ENCODE measurements around the gene ZBTB34. TPM values are rescaled to one million over a fixed set of nuclear protein-coding genes. Genes with fewer than 3 reads are reported as not detected.
"Not testable (repeated sequence)": the region's sequence is repeated elsewhere in the genome, so short reads cannot be mapped to it uniquely, and the experiment has no call there.

Gene ZBTB34
- total RNA-seq, 3 donors from 2014 or later (not counting 1 experiment from before 2014, with no cell fraction given), result 8.9 to 13.9 (median 12.0) TPM

DNA sequence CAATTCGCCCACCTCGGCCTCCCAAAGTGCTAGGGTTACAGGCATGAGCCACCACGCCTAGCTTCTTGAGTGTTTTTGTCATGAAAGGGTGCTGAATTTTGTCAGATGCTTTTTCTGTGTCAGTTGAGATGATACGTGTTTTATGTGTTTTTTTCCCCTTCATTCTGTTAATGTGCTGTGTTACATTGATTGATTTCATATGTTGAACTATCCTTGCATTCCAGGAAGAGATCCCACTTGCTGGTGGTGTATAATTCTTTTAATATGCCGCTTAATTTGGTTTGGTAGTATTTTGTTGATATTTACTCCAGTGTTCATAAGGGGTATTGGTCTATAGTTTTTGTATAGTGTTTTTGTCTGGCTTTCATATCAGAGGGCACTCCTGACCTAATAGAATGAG is 42.0 kb upstream of the ZBTB34 start:
- Histone ChIP-seq H3K4me1 (ENCODE audit: control insufficient read depth, insufficient read depth, low read length) (no peaks in the 10 kb centered on the region), H3K27ac (ENCODE audit: low read length) (no peak overlapping the region), H3K9me3 (ENCODE audit: control insufficient read depth, insufficient read depth, low read length) (peaks cover 11% of the 10 kb centered on the region), H3K27me3 (ENCODE audit: control insufficient read depth, insufficient read depth, low read length) (no peaks in the 10 kb centered on the region), H3K4me3 (ENCODE audit: low read length) (no peak overlapping the region), H3K36me3 (ENCODE audit: control insufficient read depth, insufficient read depth, low read length) (peaks cover 28% of the 10 kb centered on the region)
- WGBS (ENCODE audit: insufficient coverage), result 97% methylated on average over 5 of the region's 5 CpGs
- intact Hi-C loops (cut with micrococcal nuclease), result no loop called here
- ATAC-seq (no peak), DNase-seq (no peak)
- Mint-ChIP-seq H3K9me3 (peaks cover 7 to 15% of the 10 kb centered on the region in 2 donors), H3K4me1 (peaks cover 31 to 32% of the 10 kb centered on the region in 2 donors), H3K27ac (no peak overlapping the region), H3K36me3 (peaks cover 37% of the 10 kb centered on the region), H3K27me3 (ENCODE audit: low read depth in 2 of 2) (no peaks in the 10 kb centered on the region), H3K4me3 (no peak overlapping the region)
- TF ChIP-seq, protein P1, sequence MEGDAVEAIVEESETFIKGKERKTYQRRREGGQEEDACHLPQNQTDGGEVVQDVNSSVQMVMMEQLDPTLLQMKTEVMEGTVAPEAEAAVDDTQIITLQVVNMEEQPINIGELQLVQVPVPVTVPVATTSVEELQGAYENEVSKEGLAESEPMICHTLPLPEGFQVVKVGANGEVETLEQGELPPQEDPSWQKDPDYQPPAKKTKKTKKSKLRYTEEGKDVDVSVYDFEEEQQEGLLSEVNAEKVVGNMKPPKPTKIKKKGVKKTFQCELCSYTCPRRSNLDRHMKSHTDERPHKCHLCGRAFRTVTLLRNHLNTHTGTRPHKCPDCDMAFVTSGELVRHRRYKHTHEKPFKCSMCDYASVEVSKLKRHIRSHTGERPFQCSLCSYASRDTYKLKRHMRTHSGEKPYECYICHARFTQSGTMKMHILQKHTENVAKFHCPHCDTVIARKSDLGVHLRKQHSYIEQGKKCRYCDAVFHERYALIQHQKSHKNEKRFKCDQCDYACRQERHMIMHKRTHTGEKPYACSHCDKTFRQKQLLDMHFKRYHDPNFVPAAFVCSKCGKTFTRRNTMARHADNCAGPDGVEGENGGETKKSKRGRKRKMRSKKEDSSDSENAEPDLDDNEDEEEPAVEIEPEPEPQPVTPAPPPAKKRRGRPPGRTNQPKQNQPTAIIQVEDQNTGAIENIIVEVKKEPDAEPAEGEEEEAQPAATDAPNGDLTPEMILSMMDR (IDR thresholded peaks at IDR 0.05), result no peak

DNA sequence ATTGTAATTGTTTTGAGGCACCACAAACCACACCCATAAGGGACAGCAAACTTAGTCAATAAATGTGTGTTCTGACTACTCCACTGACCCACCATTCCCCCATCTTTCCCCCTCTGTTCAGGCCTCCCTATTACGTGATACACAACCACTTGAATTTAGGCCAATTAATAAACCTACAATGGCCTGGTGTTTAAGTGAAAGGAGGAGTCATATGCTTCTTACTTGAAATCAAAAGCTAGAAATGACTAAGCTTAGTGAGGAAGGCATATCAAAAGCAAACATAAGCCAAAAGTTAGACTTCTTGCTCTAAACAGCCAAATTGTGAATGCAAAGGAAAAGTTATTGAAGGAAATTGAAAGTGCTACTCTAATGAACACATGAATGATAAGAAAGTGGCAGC is 41.0 kb upstream of the ZBTB34 start:
- Histone ChIP-seq H3K27ac (ENCODE audit: low read length) (no peak overlapping the region), H3K9me3 (ENCODE audit: control insufficient read depth, insufficient read depth, low read length) (peaks cover 11% of the 10 kb centered on the region), H3K27me3 (ENCODE audit: control insufficient read depth, insufficient read depth, low read length) (no peaks in the 10 kb centered on the region), H3K4me1 (ENCODE audit: control insufficient read depth, insufficient read depth, low read length) (no peaks in the 10 kb centered on the region), H3K4me3 (ENCODE audit: low read length) (no peak overlapping the region), H3K36me3 (ENCODE audit: control insufficient read depth, insufficient read depth, low read length) (peaks cover 23% of the 10 kb centered on the region)
- Mint-ChIP-seq H3K36me3 (peaks cover 31% of the 10 kb centered on the region), H3K27me3 (ENCODE audit: low read depth in 2 of 2) (no peaks in the 10 kb centered on the region), H3K27ac (no peak overlapping the region), H3K4me3 (no peak overlapping the region), H3K4me1 (peaks cover 28 to 30% of the 10 kb centered on the region in 2 donors), H3K9me3 (peaks cover 7 to 15% of the 10 kb centered on the region in 2 donors)
- DNase-seq (no peak), ATAC-seq (no peak)
- intact Hi-C loops (cut with micrococcal nuclease), result no loop called here
- WGBS (ENCODE audit: insufficient coverage), result no CpG with 5 or more reads among the region's 1 CpG
- TF ChIP-seq, protein P1 (IDR thresholded peaks at IDR 0.05), result no peak

DNA sequence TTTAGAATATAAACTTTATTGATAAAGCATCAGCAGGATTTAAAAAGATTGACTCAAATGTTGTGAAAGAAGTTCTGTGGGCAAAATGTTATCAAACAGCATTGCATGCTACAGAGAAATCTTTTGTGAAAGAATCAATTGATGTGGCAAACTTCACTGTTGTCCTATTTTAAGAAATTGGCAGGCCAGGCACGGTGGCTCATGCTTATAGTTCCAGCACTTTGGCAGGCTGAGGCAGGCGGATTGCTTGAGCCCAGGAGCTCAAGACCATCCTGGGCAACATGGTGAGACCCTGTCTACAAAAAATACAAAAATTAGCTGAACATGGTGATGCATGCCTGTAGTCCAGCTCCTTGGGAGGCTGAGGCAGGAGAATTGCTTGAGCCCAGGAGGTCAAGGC is 38.2 kb upstream of the ZBTB34 start:
- DNase-seq (no peak), ATAC-seq (no peak)
- 70% methylated on average over 2 of the region's 2 CpGs for WGBS (ENCODE audit: insufficient coverage)
- H3K9me3 Mint-ChIP-seq, result peaks cover 3% of the 10 kb centered on the region in 2 donors
- TF ChIP-seq, protein P1 (IDR thresholded peaks at IDR 0.05), result no peak
- Histone ChIP-seq H3K27ac (ENCODE audit: low read length) (no peak overlapping the region), H3K27me3 (ENCODE audit: control insufficient read depth, insufficient read depth, low read length) (no peaks in the 10 kb centered on the region), H3K36me3 (ENCODE audit: control insufficient read depth, insufficient read depth, low read length) (peaks cover 12% of the 10 kb centered on the region), H3K4me3 (ENCODE audit: low read length) (no peak overlapping the region), H3K4me1 (ENCODE audit: control insufficient read depth, insufficient read depth, low read length) (no peaks in the 10 kb centered on the region), H3K9me3 (ENCODE audit: control insufficient read depth, insufficient read depth, low read length) (peaks cover 7% of the 10 kb centered on the region)
- peaks cover 35 to 37% of the 10 kb centered on the region in 2 donors for H3K4me1 Mint-ChIP-seq
- peaks cover 10% of the 10 kb centered on the region for H3K36me3 Mint-ChIP-seq
- no peaks in the 10 kb centered on the region for H3K27me3 Mint-ChIP-seq (ENCODE audit: low read depth in 2 of 2)
- no peak overlapping the region for H3K4me3 Mint-ChIP-seq
- intact Hi-C loops (cut with micrococcal nuclease), result no loop called here
- H3K27ac Mint-ChIP-seq, result peak overlapping the region in 1 of 2 donors; percentile 51

DNA sequence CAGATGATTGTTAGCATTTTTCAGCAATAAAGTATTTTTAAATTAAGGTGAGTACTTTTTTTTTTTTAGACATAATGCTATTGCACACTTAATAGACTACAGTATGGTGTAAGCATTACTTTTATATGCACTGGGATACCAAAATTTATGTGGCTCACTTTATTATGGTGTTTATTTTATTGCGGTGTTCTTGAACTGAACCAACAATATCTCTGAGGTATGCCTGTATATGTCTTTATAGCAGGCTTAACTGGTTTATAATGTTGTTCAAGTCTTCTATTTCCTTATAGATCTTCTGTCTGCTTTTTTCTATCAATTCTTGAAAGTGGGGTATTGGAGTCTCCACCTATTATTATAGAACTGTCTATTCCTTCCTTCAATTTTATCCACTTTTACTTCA is 37.6 kb upstream of the ZBTB34 start:
- TF ChIP-seq, protein P1 (IDR thresholded peaks at IDR 0.05), result no peak
- H3K9me3 ChIP-seq (ENCODE audit: control insufficient read depth, insufficient read depth, low read length), result peaks cover 7% of the 10 kb centered on the region
- DNase-seq, result no peak
- WGBS (ENCODE audit: insufficient coverage), result 100% methylated on average over 1 of the region's 1 CpG
- peaks cover 10% of the 10 kb centered on the region for H3K36me3 Mint-ChIP-seq
- no peak overlapping the region for H3K4me3 ChIP-seq (ENCODE audit: low read length)
- peaks cover 3% of the 10 kb centered on the region in 2 donors for H3K9me3 Mint-ChIP-seq
- peak overlapping the region in 1 of 2 donors; percentile 7 for H3K27ac Mint-ChIP-seq
- ATAC-seq, result no peak
- H3K4me1 Mint-ChIP-seq, result peaks cover 35 to 37% of the 10 kb centered on the region in 2 donors
- intact Hi-C loops (cut with micrococcal nuclease), result no loop called here
- no peaks in the 10 kb centered on the region for H3K27me3 Mint-ChIP-seq (ENCODE audit: low read depth in 2 of 2)
- H3K27me3 ChIP-seq (ENCODE audit: control insufficient read depth, insufficient read depth, low read length), result no peaks in the 10 kb centered on the region
- no peaks in the 10 kb centered on the region for H3K4me1 ChIP-seq (ENCODE audit: control insufficient read depth, insufficient read depth, low read length)
- H3K27ac ChIP-seq (ENCODE audit: low read length), result no peak overlapping the region
- H3K36me3 ChIP-seq (ENCODE audit: control insufficient read depth, insufficient read depth, low read length), result peaks cover 15% of the 10 kb centered on the region
- H3K4me3 Mint-ChIP-seq, result no peak overlapping the region

DNA sequence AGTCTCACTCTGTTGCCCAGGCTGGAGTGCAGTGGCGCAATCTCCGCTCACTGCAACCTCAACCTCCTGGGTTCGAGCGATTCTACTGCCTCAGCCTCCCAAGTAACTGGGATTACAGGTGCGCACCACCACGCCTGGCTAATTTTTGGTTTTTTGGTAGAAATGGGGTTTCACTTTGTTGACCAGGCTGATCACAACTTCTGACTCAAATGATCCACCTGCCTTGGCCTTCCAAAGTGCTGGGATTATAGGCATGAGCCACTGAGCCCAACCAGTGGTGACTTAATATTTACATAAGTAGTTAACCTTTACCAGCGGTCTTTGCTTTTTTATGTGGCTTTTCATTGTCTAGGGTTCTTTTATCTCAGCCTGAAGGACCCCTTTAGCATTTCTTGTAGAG is 36.4 kb upstream of the ZBTB34 start:
- H3K27ac ChIP-seq (ENCODE audit: low read length); H3K9me3 Mint-ChIP-seq; H3K27me3 Mint-ChIP-seq (ENCODE audit: low read depth in 2 of 2); H3K27me3 ChIP-seq (ENCODE audit: control insufficient read depth, insufficient read depth, low read length); H3K9me3 ChIP-seq (ENCODE audit: control insufficient read depth, insufficient read depth, low read length); intact Hi-C loops (cut with micrococcal nuclease); H3K4me3 ChIP-seq (ENCODE audit: low read length); H3K4me3 Mint-ChIP-seq; ATAC-seq; H3K36me3 ChIP-seq (ENCODE audit: control insufficient read depth, insufficient read depth, low read length); H3K36me3 Mint-ChIP-seq; H3K4me1 ChIP-seq (ENCODE audit: control insufficient read depth, insufficient read depth, low read length); DNase-seq: not testable (repeated sequence)
- H3K27ac Mint-ChIP-seq, result peak overlapping the region in 1 of 2 donors; percentile 3
- WGBS (ENCODE audit: insufficient coverage), result 98% methylated on average over 6 of the region's 7 CpGs
- H3K4me1 Mint-ChIP-seq, result peaks cover 35 to 38% of the 10 kb centered on the region in 2 donors
